ENCODE data around the gene CELF3.
"Not testable (repeated sequence)": the region's sequence is repeated elsewhere in the genome, so short reads cannot be mapped to it uniquely, and the experiment has no call there.

The CELF3 gene

GRCh38 chr1:151693057-151693651, 23.4 kb downstream of the CELF3 start:
- no peak for DNase-seq

GRCh38 chr1:151692226-151692625, 24.4 kb downstream of the CELF3 start:
- no peak for DNase-seq

GRCh38 chr1:151689494-151689893, 27.1 kb downstream of the CELF3 start:
- DNase-seq = no peak

GRCh38 chr1:151686561-151686960, 30.0 kb downstream of the CELF3 start:
- no peak for DNase-seq

- DNase-seq = no peak
Observed at GRCh38 chr1:151684128-151684527, 32.5 kb downstream of the CELF3 start.

GRCh38 chr1:151682901-151683300, 33.7 kb downstream of the CELF3 start:
- not testable (repeated sequence) for DNase-seq

GRCh38 chr1:151681923-151682322, 34.7 kb downstream of the CELF3 start:
- DNase-seq = no peak

- DNase-seq = no peak
Observed at GRCh38 chr1:151680826-151681225, 35.8 kb downstream of the CELF3 start.

GRCh38 chr1:151680391-151680790, 36.2 kb downstream of the CELF3 start:
- DNase-seq = no peak

- no peak for DNase-seq
Observed at GRCh38 chr1:151673407-151673806, 43.2 kb downstream of the CELF3 start.

GRCh38 chr1:151670036-151670675, 46.4 kb downstream of the CELF3 start:
- not testable (repeated sequence) for DNase-seq

GRCh38 chr1:151668090-151668489, 48.5 kb downstream of the CELF3 start:
- no peak for DNase-seq

GRCh38 chr1:151661751-151662150, 54.9 kb downstream of the CELF3 start:
- DNase-seq = no peak

- DNase-seq = no peak
Observed at GRCh38 chr1:151655371-151655770, 61.2 kb downstream of the CELF3 start.

- no peak for DNase-seq
Observed at GRCh38 chr1:151653397-151653796, 63.2 kb downstream of the CELF3 start.

All from activated gamma-delta T cell (primary cell).